SU-DHL-6 (cell line): ENCODE measurements around the gene EXOC4.

Source experiments
- CTCF ChIP-seq: fragments of 200-600 bp; sonication (generic); IDR thresholded peaks from one replicate; pipeline ENCODE4 v1.5.1; 2017; ENCODE audit warnings: antibody characterized with exemption, mild to moderate bottlenecking, low read length, moderate library complexity; ENCODE audit not compliant: insufficient read depth, poor library complexity, severe bottlenecking
- EZH2phosphoT487 ChIP-seq: fragments of 200-600 bp; sonication (generic), shearing (Covaris generic); conservative IDR thresholded peaks from 2 replicates; pipeline ENCODE4 v1.6.1; 2018; ENCODE audit warnings: mild to moderate bottlenecking, antibody characterized with exemption, low read length, moderate library complexity, mixed read lengths

DNA sequence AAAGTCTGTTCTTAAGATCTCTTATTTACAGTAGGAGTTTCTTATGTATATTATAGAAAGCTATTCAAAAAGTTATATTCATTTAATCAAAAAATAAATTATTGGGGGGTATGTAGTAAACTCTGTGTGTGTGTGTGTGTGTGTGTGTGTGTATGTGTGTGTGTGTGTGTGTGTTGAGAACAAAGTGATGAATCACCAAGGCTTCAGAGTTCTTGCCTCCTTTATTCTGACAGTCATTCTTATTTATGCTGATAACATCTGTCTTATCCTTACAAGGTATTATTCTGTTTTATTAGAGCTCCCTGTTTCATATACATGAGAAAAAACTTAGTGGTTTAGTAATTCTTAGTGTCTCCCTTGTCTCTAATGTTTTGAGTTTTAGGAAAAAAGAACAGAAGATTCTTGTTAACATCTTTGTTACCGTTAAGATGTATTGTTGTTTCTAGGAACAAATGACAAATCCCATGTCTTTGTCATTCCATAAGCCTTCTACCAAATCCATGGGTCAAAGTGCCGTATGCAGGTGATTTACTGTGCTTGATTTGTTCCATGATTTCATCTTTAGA is 424.0 kb downstream of the EXOC4 start:
- no peak for TF ChIP-seq CTCF
- TF ChIP-seq EZH2phosphoT487 = no peak
